Activated CD4-positive, alpha-beta T cell treated with anti-CD3 and anti-CD28 coated beads, Interleukin-2, amount 10 ng/mL, durations not matched to agents 7 days and 5 days (primary cell): ENCODE data around the gene PTPRM. TPM values are rescaled to one million over a fixed set of nuclear protein-coding genes. Genes with fewer than 3 reads are reported as not detected.

Experiments used
- CTCF ChIA-PET: fragments of 350-600 bp; sonication (Branson Sonifier 250); formaldehyde crosslinking; loops from one replicate; lab custom pipeline; 2021; ENCODE audit warnings: antibody characterized with exemption; lab: Charles Lee
- POLR2A ChIA-PET: fragments of 350-600 bp; sonication (Branson Sonifier 250); formaldehyde crosslinking; loops from one replicate; lab custom pipeline; 2021; ENCODE audit warnings: antibody characterized with exemption; lab: Charles Lee
- DNase-seq: peaks from one replicate; pipeline ENCODE4 v3.0.0-alpha.2; 2020
- H3K27ac Mint-ChIP-seq: one replicate; pipeline ENCODE4 v1.8.0; 2021; ENCODE audit warnings: mild to moderate bottlenecking, moderate library complexity, mixed read lengths
- H3K27me3 Mint-ChIP-seq: one replicate; pipeline ENCODE4 v1.8.0; 2021; ENCODE audit warnings: mixed read lengths
- H3K36me3 Mint-ChIP-seq: one replicate; pipeline ENCODE4 v1.8.0; 2021; ENCODE audit warnings: low read depth, mixed read lengths
- H3K4me1 Mint-ChIP-seq: one replicate; pipeline ENCODE4 v1.8.0; 2021; ENCODE audit warnings: mixed read lengths
- H3K4me3 Mint-ChIP-seq: one replicate; pipeline ENCODE4 v1.8.0; 2021; ENCODE audit warnings: mild to moderate bottlenecking, moderate library complexity, mixed read lengths
- H3K9me3 Mint-ChIP-seq: one replicate; pipeline ENCODE4 v1.8.0; 2021; ENCODE audit warnings: mixed read lengths
- total RNA-seq, 2 experiments: library from RNA; stranded (reverse); gene quantifications; one replicate each; pipeline ENCODE4 v1.2.3, GENCODE V29; 2021

Gene PTPRM
- total RNA-seq, 2 experiments from 2014 or later: 5.1 to 10.5 TPM

GRCh38 chr18:7740821-7741220 is 173.7 kb downstream of the PTPRM start:
- ChIA-PET CTCF (no interaction called here), POLR2A (no interaction called here)
- Mint-ChIP-seq H3K4me3 (no peak overlapping the region), H3K4me1 (no peaks in the 10 kb centered on the region), H3K27ac (no peak overlapping the region), H3K9me3 (peaks cover 5% of the 10 kb centered on the region), H3K27me3 (no peaks in the 10 kb centered on the region), H3K36me3 (no peaks in the 10 kb centered on the region)
- no peak for DNase-seq

DNA sequence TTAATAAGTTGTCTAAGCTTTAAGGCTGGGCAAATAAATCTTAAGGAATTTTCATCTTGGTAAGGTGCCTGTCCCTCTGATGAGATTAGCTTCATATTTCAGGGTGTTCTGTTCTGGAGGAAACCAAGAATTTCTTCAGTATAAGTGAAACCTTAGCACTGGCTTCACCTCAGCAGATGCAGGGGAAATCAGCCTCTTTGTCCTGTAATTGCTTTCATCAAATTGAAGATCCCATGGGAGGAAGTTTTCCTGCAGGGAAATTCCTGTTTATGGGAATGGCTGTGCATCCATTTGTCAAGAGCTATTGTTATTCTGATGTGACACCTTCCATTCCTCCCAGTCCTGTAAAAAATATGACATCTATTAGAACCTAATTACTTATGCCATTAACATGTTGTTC is 174.5 kb downstream of the PTPRM start:
- Mint-ChIP-seq H3K4me3 (no peak overlapping the region), H3K9me3 (peaks cover 7% of the 10 kb centered on the region), H3K27ac (no peak overlapping the region), H3K4me1 (no peaks in the 10 kb centered on the region), H3K36me3 (no peaks in the 10 kb centered on the region), H3K27me3 (no peaks in the 10 kb centered on the region)
- ChIA-PET CTCF (no interaction called here), POLR2A (no interaction called here)
- no peak for DNase-seq

- CTCF ChIA-PET: no interaction called here
- Mint-ChIP-seq H3K27me3 (no peaks in the 10 kb centered on the region), H3K4me3 (no peak overlapping the region), H3K36me3 (no peaks in the 10 kb centered on the region), H3K4me1 (no peaks in the 10 kb centered on the region), H3K27ac (no peak overlapping the region), H3K9me3 (peaks cover 7% of the 10 kb centered on the region)
- POLR2A ChIA-PET: no interaction called here
- DNase-seq: no peak
These were observed 175.1 kb downstream of the PTPRM start for GRCh38 chr18:7742224-7742623.

DNA sequence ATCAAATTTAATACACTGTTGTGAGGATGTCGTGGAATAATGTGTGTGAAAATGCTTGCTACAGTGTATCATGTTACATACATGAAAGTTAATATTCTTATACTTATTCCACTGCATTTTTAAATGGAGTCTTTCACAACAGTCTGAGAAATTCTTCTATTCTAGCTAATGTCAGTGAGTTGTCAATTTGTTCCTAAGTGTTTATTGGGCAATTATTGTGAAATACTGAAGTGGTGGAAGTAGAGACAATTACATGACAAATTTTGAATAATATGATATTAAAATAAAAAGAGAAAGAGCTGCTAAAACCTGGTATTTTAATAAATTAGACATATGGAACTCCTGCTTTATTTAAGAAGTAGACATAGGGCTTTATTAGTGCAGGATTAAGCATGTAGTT is 176.1 kb downstream of the PTPRM start:
- ChIA-PET CTCF (no interaction called here), POLR2A (no interaction called here)
- H3K27me3 Mint-ChIP-seq: no peaks in the 10 kb centered on the region
- H3K9me3 Mint-ChIP-seq: peaks cover 7% of the 10 kb centered on the region
- H3K4me1 Mint-ChIP-seq: no peaks in the 10 kb centered on the region
- H3K4me3 Mint-ChIP-seq: no peak overlapping the region
- no peaks in the 10 kb centered on the region for H3K36me3 Mint-ChIP-seq
- DNase-seq: no peak
- H3K27ac Mint-ChIP-seq: no peak overlapping the region

GRCh38 chr18:7746106-7746505 is 179.0 kb downstream of the PTPRM start:
- ChIA-PET CTCF (no interaction called here), POLR2A (no interaction called here)
- Mint-ChIP-seq H3K4me3 (no peak overlapping the region), H3K27me3 (no peaks in the 10 kb centered on the region), H3K36me3 (no peaks in the 10 kb centered on the region), H3K9me3 (peaks cover 7% of the 10 kb centered on the region), H3K4me1 (no peaks in the 10 kb centered on the region), H3K27ac (no peak overlapping the region)
- DNase-seq: no peak

GRCh38 chr18:7748251-7749007 is 181.3 kb downstream of the PTPRM start:
- no peaks in the 10 kb centered on the region for H3K4me1 Mint-ChIP-seq
- no peak overlapping the region for H3K4me3 Mint-ChIP-seq
- POLR2A ChIA-PET: no interaction called here
- CTCF ChIA-PET: no interaction called here
- peaks cover 7% of the 10 kb centered on the region for H3K9me3 Mint-ChIP-seq
- H3K27me3 Mint-ChIP-seq: no peaks in the 10 kb centered on the region
- no peak overlapping the region for H3K27ac Mint-ChIP-seq
- no peaks in the 10 kb centered on the region for H3K36me3 Mint-ChIP-seq
- DNase-seq: no peak

DNA sequence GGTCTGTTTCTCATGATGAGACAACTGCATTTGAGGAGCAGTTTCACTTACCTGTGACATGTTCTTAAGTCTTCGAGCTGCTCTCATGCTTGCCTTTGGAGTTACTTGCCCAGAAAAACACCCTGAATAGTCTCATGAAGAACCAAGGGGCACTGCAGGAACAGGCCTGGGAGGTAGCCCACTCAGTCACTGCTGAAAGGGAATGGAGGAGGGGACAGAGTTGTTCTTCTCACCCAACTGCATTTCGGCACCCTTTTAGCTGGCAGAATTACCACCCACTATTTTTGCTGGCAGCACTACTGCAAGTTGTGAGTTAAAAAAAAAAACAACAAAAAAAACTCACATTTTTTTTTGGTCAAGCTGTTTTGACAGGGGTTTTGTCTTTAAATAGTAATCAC is 181.9 kb downstream of the PTPRM start:
- no peaks in the 10 kb centered on the region for H3K36me3 Mint-ChIP-seq
- DNase-seq: no peak
- H3K27ac Mint-ChIP-seq: no peak overlapping the region
- no peak overlapping the region for H3K4me3 Mint-ChIP-seq
- ChIA-PET POLR2A (no interaction called here), CTCF (no interaction called here)
- no peaks in the 10 kb centered on the region for H3K4me1 Mint-ChIP-seq
- no peaks in the 10 kb centered on the region for H3K27me3 Mint-ChIP-seq
- H3K9me3 Mint-ChIP-seq: peaks cover 7% of the 10 kb centered on the region

GRCh38 chr18:7749510-7749981 is 182.4 kb downstream of the PTPRM start:
- CTCF ChIA-PET: no interaction called here
- no peak overlapping the region for H3K27ac Mint-ChIP-seq
- POLR2A ChIA-PET: no interaction called here
- no peaks in the 10 kb centered on the region for H3K4me1 Mint-ChIP-seq
- no peaks in the 10 kb centered on the region for H3K36me3 Mint-ChIP-seq
- no peak overlapping the region for H3K4me3 Mint-ChIP-seq
- no peak for DNase-seq
- H3K27me3 Mint-ChIP-seq: no peaks in the 10 kb centered on the region
- peaks cover 7% of the 10 kb centered on the region for H3K9me3 Mint-ChIP-seq

GRCh38 chr18:7750095-7750663 is 183.1 kb downstream of the PTPRM start:
- H3K27me3 Mint-ChIP-seq: no peaks in the 10 kb centered on the region
- no peak overlapping the region for H3K4me3 Mint-ChIP-seq
- peaks cover 7% of the 10 kb centered on the region for H3K9me3 Mint-ChIP-seq
- H3K4me1 Mint-ChIP-seq: no peaks in the 10 kb centered on the region
- H3K27ac Mint-ChIP-seq: no peak overlapping the region
- ChIA-PET POLR2A (no interaction called here), CTCF (no interaction called here)
- no peak for DNase-seq
- no peaks in the 10 kb centered on the region for H3K36me3 Mint-ChIP-seq

DNA sequence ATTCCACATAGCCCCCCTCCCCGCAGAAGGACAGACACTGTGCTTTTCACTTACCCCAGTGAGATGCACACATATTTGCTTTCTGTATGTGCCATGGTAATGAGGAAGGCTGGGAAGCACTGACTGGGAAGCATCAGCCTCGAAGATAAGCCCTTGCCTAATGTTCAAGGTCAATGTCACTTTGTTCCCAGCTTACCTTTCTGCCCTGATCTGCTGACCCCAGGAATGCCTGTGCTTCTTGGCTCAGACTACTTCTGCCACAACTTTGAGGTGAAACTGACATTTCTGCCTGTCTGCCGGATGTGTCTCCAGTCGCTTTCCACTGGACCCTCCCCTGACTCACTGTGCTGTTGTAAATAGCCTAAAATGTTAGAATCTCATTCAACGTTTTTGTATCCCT is 183.8 kb downstream of the PTPRM start:
- ChIA-PET CTCF (no interaction called here), POLR2A (no interaction called here)
- no peaks in the 10 kb centered on the region for H3K36me3 Mint-ChIP-seq
- DNase-seq: no peak
- no peak overlapping the region for H3K27ac Mint-ChIP-seq
- no peak overlapping the region for H3K4me3 Mint-ChIP-seq
- no peaks in the 10 kb centered on the region for H3K4me1 Mint-ChIP-seq
- peaks cover under 1% of the 10 kb centered on the region for H3K9me3 Mint-ChIP-seq
- no peaks in the 10 kb centered on the region for H3K27me3 Mint-ChIP-seq

DNA sequence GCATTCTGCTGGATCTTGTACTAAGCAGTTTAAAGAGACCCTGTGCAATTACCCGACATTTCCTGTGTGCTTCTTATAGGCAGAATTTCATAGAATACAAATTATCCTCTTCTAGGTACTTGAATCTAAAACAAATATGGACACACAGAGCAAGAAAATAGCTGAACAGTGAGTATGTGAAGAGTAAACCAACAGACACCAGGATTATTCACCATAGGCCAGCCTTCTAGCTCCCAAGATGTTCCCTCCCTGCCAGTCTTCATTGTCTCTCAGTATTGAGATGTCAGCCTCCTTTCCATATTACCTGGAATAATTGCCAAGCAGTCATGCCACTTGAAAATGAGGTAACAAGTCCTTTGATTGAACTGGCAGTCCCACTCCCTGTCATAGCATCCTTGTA is 187.1 kb downstream of the PTPRM start:
- no peak overlapping the region for H3K27ac Mint-ChIP-seq
- H3K9me3 Mint-ChIP-seq: no peaks in the 10 kb centered on the region
- H3K27me3 Mint-ChIP-seq: no peaks in the 10 kb centered on the region
- ChIA-PET CTCF (no interaction called here), POLR2A (no interaction called here)
- H3K4me1 Mint-ChIP-seq: no peaks in the 10 kb centered on the region
- DNase-seq: no peak
- H3K36me3 Mint-ChIP-seq: no peaks in the 10 kb centered on the region
- H3K4me3 Mint-ChIP-seq: no peak overlapping the region

GRCh38 chr18:7754725-7755181 is 187.6 kb downstream of the PTPRM start:
- Mint-ChIP-seq H3K4me1 (no peaks in the 10 kb centered on the region), H3K9me3 (no peaks in the 10 kb centered on the region), H3K27me3 (no peaks in the 10 kb centered on the region), H3K36me3 (no peaks in the 10 kb centered on the region), H3K4me3 (no peak overlapping the region), H3K27ac (no peak overlapping the region)
- ChIA-PET CTCF (no interaction called here), POLR2A (no interaction called here)
- DNase-seq: no peak

- no peaks in the 10 kb centered on the region for H3K27me3 Mint-ChIP-seq
- DNase-seq: no peak
- ChIA-PET CTCF (no interaction called here), POLR2A (no interaction called here)
- no peak overlapping the region for H3K4me3 Mint-ChIP-seq
- no peaks in the 10 kb centered on the region for H3K36me3 Mint-ChIP-seq
- no peak overlapping the region for H3K27ac Mint-ChIP-seq
- no peaks in the 10 kb centered on the region for H3K9me3 Mint-ChIP-seq
- no peaks in the 10 kb centered on the region for H3K4me1 Mint-ChIP-seq
These were observed 188.8 kb downstream of the PTPRM start for GRCh38 chr18:7755753-7756475.
